ENCODE data around the gene RYR2.
"Not testable (repeated sequence)": the region's sequence is repeated elsewhere in the genome, so short reads cannot be mapped to it uniquely, and the experiment has no call there.

Gene RYR2

GRCh38 chr1:237277994-237278393 is 236.0 kb downstream of the RYR2 start:
- DNase-seq: not testable (repeated sequence)

DNA sequence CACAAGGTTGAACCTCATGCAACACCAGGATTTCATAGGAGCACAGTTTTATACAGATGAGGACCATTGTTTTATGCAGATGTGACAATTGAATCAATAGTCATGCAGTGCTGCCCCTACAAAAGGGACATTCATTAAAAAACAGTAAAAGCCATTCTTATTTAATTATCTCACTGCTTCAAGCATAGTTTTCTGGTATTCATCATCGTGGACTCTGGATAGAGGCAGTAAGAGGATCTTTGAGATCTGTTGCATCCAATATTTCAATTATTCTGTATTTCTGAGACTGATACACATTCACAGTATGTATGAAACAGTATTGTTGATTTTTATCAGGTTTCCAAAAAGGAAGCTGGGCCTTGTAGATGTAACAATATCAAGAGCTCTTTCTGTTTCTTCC is 237.6 kb downstream of the RYR2 start:
- no peak for DNase-seq

GRCh38 chr1:237281481-237281880 is 239.5 kb downstream of the RYR2 start:
- no peak for DNase-seq

DNA sequence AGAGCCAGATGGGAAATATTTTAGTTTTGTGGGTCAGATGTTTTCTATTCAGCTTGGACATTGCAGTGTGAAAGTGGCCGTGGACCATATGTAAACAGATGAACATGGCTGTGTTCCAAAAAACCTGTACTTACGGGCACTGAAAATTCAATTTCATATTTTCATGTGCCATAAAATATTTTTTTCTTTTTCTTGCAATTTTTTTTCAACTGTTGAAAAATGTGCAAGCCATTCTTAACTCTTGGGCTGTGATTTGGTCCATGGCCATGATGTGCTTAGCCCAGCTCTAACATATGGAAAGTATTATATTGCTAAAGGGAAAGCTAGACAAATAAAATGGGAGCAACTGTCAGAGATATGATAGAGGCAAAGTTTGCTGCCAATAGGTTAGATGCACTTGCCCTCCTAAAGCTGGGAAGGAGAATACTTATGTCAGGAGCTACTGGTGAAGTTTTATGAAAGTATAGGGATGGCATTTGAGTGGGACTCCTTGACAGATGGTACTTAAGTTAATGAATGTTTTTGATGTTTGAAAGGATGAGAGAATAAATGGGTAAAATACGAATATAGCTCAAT is 240.3 kb downstream of the RYR2 start:
- DNase-seq: no peak

DNA sequence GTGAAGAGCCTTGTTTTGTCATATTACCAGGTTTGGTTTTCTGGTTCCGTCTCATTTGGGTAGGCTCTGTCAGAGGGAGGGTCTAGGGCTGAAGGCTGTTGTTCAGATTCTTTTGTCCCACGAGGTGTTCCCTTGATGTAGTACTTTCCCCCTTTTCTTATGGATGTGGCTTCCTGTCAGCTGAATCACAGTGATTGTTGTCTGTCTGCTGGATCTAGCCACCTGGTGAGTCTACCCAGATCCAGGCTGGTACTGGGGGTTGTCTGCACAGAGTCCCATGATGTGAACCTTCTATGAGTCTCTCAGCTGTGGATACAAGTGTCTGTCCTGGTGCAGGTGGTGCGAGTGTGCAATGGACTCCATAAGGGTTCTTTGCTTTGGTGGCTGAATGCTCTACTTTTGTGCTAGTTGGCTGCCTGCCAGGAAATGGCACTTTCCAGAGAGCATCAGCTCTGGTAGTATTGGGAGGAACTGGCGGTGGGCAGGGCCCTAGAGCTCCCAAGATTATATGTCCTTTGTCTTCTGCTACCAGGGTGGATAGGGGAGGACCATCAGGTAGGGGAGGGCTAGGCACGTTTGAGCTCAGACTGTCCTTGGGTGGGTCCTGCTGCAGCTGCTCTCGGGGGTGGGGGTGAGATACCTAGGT is 246.0 kb downstream of the RYR2 start:
- no peak for DNase-seq

DNA sequence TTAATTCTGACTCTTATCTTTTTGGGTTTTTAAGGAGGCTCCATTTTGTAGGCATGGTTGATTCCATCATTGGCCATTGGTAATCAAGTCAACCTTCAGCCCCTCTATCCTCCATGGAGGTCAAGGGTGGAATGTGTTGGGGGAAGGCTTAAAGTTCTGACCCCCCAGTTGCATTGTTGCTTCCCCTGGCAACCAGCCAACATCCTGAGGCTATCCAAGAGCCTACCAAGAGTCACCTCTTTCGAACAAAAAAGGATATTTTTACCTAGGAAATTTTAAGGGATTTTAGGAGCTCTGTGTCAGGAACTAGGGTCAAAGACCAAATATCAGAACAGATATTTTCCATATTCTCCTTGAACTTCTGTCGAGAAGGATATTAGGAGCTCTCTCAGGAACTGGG is 251.8 kb downstream of the RYR2 start:
- DNase-seq: no peak

DNA sequence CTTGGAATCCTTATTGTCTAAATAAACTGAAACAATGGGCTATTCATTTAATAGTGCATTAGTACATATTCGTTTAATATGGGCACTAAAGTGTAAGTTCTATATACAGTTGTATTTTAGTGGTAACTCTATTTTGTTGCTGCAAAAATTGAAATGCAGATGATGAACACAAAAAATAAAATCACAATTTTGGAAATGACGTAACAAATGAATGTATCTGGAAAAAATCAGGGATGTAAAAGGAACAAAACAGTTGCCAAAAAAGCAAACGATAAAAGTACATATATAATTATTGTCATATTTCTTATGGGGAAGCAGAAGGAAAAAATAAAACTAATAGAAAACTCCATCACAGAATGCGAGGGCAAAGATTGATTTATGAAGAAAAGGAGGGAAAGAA is 254.9 kb downstream of the RYR2 start:
- DNase-seq: no peak

- no peak for DNase-seq
These were observed 258.7 kb downstream of the RYR2 start for GRCh38 chr1:237300642-237301041.

DNA sequence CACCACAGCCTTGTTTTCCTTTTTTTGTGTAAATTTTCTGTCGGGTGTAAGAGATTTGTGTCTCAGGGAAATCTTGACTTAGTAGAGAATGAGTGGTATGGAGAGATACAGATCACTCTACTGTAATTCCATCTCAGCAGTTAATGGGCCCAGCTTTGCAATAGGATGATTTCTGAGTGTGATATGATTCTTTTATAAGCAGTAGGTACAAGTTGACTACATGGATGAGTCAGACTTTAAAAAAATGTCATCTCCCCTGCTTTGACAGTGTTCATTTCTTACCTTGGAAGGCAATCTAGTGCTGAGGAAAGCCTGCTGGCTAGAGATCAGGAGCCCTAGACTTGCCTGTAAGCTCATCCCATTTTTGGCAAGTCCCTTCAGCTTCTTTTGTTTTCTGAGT is 261.9 kb downstream of the RYR2 start:
- no peak for DNase-seq

- no peak for DNase-seq
These were observed 264.7 kb downstream of the RYR2 start for GRCh38 chr1:237306726-237307125.

GRCh38 chr1:237309595-237310118 is 267.7 kb downstream of the RYR2 start:
- no peak for DNase-seq

GRCh38 chr1:237316352-237316751 is 274.4 kb downstream of the RYR2 start:
- no peak for DNase-seq

DNA sequence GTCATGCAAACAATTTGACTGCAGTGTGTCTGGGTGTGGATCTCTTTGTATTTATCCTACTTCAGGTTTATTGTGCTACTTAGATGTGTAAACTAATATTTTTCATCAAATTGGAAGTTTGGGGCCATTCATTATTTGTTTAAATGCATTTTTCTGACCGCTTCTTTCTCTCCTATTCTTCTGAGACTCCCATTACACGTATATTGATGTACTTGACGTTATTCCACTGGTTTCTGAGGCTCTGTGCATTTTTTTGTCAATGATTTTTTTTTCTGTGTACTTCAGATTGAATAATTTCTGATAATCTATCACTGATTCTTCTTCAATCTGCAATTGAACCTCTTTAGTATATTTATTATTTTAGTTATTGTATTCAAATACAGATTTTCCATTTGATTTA is 276.8 kb downstream of the RYR2 start:
- DNase-seq: no peak

DNA sequence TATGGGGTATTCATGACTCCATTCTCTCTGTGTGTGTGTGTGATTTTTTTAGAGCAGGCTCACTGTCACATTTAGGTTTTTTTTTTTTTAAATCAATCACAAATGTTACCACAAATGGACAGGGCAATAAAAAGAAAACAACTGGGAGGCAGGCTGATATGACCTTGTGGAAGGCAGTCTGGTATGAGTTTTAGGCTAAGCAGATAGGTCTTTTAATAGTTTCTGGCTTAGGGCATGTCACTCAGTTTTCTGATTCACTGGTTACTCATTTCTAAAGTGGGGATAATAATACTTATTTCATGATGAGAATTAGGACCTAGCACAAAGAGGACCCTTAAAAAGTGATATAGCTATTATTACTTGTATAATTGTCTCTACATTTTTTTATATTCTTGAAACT is 278.9 kb downstream of the RYR2 start:
- no peak for DNase-seq

DNA sequence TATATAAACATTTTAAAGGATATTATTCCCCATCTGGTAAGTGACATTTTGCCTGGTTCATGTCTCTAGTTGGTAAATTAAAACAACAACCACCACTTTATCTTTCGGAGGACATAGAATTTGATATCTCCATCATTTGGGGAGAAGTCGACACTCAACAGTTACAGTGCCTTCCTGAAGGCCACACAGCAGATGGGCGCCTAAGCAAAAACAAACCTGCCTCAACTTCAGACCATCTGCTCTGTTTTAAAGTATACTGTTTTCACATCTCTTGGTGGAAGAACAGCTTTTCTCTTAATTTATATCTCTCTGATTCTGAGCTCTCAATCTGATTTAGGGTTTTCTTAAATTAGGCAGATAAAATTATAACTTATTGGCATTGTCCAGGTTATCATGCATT is 282.2 kb downstream of the RYR2 start:
- DNase-seq: no peak

- no peak for DNase-seq
These were observed 285.1 kb downstream of the RYR2 start for GRCh38 chr1:237327061-237327460.

- no peak for DNase-seq
These were observed 298.9 kb downstream of the RYR2 start for GRCh38 chr1:237340892-237341291.

DNA sequence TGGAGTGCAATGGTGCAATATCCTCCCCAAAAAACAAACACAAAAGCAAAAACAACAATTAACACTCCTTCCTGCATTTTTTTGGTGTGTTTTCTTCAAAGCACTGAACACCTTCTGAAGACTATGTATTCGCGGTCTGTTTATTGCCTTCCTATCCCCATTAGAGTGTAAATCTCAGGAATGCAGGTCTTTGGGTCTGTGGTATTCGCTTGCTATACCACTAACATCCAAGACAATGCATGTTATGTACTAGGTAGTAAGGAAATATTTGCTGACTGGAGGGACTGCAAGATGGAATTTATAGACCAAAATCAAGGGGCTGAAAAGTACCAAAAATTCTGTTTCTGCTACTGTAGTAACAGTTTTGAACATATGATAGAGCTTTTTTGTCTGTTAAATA is 299.4 kb downstream of the RYR2 start:
- no peak for DNase-seq

GRCh38 chr1:237342730-237343129 is 300.7 kb downstream of the RYR2 start:
- no peak for DNase-seq

GRCh38 chr1:237352747-237353146 is 310.8 kb downstream of the RYR2 start:
- DNase-seq: no peak

DNA sequence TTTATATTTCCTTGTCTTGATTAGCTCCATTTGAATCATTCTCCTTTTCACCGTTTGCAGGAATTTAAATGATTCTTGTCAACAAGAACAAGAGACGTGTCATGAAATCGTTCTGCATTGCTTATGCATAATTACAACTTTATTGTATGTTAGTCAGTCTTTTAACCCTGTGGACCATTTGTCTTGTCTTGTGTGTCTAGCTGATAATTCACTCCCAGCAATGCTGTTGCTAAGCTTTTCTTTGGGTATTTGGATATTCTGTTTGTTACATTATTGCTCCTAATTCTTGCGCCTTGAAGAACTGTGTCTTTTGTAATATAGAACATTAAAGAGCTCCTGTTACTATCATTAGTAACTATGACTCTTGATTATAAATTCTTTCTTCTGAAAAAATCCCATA is 311.9 kb downstream of the RYR2 start:
- DNase-seq: no peak

GRCh38 chr1:237355022-237355421 is 313.0 kb downstream of the RYR2 start:
- no peak for DNase-seq

DNA sequence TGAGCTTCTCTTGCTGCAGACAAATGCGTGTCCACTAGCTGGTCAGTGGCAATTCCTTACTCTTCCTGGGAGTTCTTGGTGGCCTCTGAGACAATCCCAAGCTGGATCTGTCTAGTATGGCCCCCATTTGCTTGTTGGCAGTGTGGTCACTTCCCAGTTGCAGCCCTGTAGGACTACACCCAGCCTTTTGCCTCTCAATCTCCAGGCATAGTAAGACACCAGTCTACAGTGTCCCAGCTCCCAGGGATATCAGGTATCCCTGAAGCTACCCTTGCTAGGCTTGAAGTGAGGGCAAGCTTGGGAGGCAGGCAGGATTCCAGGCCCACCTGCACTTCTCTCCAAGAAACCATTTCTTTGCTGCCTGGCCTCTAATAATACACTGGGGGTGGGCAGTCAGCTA is 316.6 kb downstream of the RYR2 start:
- DNase-seq: no peak

- DNase-seq: no peak
These were observed 325.8 kb downstream of the RYR2 start for GRCh38 chr1:237367758-237368157.

- DNase-seq: not testable (repeated sequence)
These were observed 329.5 kb downstream of the RYR2 start for GRCh38 chr1:237371477-237371876.
